ENCODE measurements around the gene EMX2. TPM values are rescaled to one million over a fixed set of nuclear protein-coding genes. Genes with fewer than 3 reads are reported as not detected.

EMX2 gene
- total and polyA plus RNA-seq, 2 donors (not counting 3 experiments of a cell fraction or from before 2014, with no cell fraction given): not detected

DNA sequence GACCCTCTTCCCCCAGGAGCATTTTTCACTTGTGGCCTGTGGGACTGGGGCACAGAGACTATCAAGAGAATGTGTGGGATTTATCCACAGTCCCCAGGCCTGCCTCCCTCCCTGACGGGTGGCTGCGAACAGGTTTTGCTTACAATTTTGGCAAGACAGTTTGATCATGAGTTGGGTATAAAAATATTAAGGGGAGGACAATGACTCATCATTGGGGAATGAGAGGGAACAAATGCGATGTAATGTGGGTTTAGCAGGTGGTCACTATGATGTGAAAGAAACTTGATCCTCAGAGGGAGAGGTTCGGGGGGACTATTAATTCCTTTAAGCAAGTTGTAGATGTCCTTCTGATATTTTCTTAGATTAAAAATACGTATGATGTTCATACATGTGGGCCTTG lies 52.2 kb downstream of the EMX2 start:
- ChIA-PET CTCF (no interaction called here), POLR2A (no interaction called here)
- no peak overlapping the region for H2AFZ ChIP-seq (ENCODE audit: low read depth, low read length)
- no peak overlapping the region for H3K4me2 ChIP-seq (ENCODE audit: insufficient read depth, low read length)
- H3K27me3 ChIP-seq (ENCODE audit: control insufficient read depth in 2 of 2, insufficient read depth in 2 of 2, low read length in 2 of 2): no peaks in the 10 kb centered on the region
- no peak for TF ChIP-seq POLR2AphosphoS5 (IDR thresholded peaks at IDR 0.05; ENCODE audit: insufficient read depth, low read depth, low read length)
- no peak for TF ChIP-seq GATA2 (IDR thresholded peaks at IDR 0.05; ENCODE audit: insufficient read depth, insufficient read length, low read depth, low read length)
- TF ChIP-seq, protein P1, sequence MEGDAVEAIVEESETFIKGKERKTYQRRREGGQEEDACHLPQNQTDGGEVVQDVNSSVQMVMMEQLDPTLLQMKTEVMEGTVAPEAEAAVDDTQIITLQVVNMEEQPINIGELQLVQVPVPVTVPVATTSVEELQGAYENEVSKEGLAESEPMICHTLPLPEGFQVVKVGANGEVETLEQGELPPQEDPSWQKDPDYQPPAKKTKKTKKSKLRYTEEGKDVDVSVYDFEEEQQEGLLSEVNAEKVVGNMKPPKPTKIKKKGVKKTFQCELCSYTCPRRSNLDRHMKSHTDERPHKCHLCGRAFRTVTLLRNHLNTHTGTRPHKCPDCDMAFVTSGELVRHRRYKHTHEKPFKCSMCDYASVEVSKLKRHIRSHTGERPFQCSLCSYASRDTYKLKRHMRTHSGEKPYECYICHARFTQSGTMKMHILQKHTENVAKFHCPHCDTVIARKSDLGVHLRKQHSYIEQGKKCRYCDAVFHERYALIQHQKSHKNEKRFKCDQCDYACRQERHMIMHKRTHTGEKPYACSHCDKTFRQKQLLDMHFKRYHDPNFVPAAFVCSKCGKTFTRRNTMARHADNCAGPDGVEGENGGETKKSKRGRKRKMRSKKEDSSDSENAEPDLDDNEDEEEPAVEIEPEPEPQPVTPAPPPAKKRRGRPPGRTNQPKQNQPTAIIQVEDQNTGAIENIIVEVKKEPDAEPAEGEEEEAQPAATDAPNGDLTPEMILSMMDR (IDR thresholded peaks at IDR 0.05; ENCODE audit: extremely low read depth in 1 of 2, insufficient read depth in 1 of 2, low read depth in 1 of 2, low read length in 2 of 2): no peak
- TF ChIP-seq EZH2 (IDR thresholded peaks at IDR 0.05; ENCODE audit: borderline replicate concordance, low read depth, low read length, severe bottlenecking): no peak
- no peak for TF ChIP-seq JUN (IDR thresholded peaks at IDR 0.05; ENCODE audit: borderline replicate concordance, insufficient read depth, insufficient read length, low read depth)
- TF ChIP-seq, protein P2, sequence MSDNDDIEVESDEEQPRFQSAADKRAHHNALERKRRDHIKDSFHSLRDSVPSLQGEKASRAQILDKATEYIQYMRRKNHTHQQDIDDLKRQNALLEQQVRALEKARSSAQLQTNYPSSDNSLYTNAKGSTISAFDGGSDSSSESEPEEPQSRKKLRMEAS (IDR thresholded peaks at IDR 0.05; ENCODE audit: insufficient read depth, insufficient read length): no peak
- TF ChIP-seq FOS (IDR thresholded peaks at IDR 0.05; ENCODE audit: borderline replicate concordance, insufficient read depth, low read length): no peak
- no peak for TF ChIP-seq MYC (IDR thresholded peaks at IDR 0.05; ENCODE audit: low read depth, low read length)
- no peak for TF ChIP-seq POLR2A (IDR thresholded peaks at IDR 0.05; ENCODE audit: low read depth, low read length)
- no TSS peak for BruUV-seq (replicated peaks)
- FAIRE-seq (no peak), DNase-seq (ENCODE audit: low read depth, low spot score) (no peak)
- no peaks in the 10 kb centered on the region for H3K9me3 ChIP-seq (replicated peaks; ENCODE audit: control insufficient read depth, insufficient read depth, low read length)
- H3K4me1 ChIP-seq (ENCODE audit: control insufficient read depth, extremely low read depth, insufficient read depth, low read length): no peaks in the 10 kb centered on the region
- no peaks in the 10 kb centered on the region for H3K36me3 ChIP-seq (ENCODE audit: control insufficient read depth in 2 of 2, extremely low read depth in 1 of 2, insufficient read depth in 2 of 2, low read length in 2 of 2)
- H3K9ac ChIP-seq (replicated peaks; ENCODE audit: extremely low read depth, insufficient read depth, low read length): no peak overlapping the region
- dilution Hi-C loops (cut with MboI; ENCODE audit: extremely low pct_ligation_motif_present, low sequenced_read_pairs): no loop called here
- H3K27ac ChIP-seq (ENCODE audit: insufficient read depth, low read depth, low read length): no peak overlapping the region
- intact Hi-C loops (cut with micrococcal nuclease): no loop called here
- H3K9me1 ChIP-seq (replicated peaks; ENCODE audit: control insufficient read depth, extremely low read depth, insufficient read depth, low read length): no peaks in the 10 kb centered on the region
- H4K20me1 ChIP-seq (replicated peaks; ENCODE audit: control insufficient read depth, extremely low read depth, insufficient read depth, low read length): no peaks in the 10 kb centered on the region
- H3K4me3 ChIP-seq (replicated peaks in 1 of 3; ENCODE audit: insufficient read depth in 1 of 3, low read depth in 1 of 3, low read length in 3 of 3): no peak overlapping the region
- H3K79me2 ChIP-seq (ENCODE audit: control insufficient read depth, insufficient read depth, low read length): no peaks in the 10 kb centered on the region
